GF-D8 (cell line): ENCODE results near the gene UNC80.
"Not testable (repeated sequence)": the region's sequence is repeated elsewhere in the genome, so short reads cannot be mapped to it uniquely, and the experiment has no call there.

Experiments
- DNase-seq: peaks from one replicate; lab custom pipeline; 2025; lab: John Stamatoyannopoulos, UW

The UNC80 gene

GRCh38 chr2:209771474-209772289 lies at the start of gene UNC80:
Gene UNC80, plus strand, starts transcription at chr2:209771832. Its CDS starts 241 bp downstream, at chr2:209772073.
- no peak for DNase-seq

GRCh38 chr2:209726311-209726710 lies 45.3 kb upstream of the UNC80 start:
- no peak for DNase-seq

- no peak for DNase-seq
Measured at GRCh38 chr2:209727077-209727476, 44.6 kb upstream of the UNC80 start.

- no peak for DNase-seq
Measured at GRCh38 chr2:209734805-209735204, 36.8 kb upstream of the UNC80 start.

DNA sequence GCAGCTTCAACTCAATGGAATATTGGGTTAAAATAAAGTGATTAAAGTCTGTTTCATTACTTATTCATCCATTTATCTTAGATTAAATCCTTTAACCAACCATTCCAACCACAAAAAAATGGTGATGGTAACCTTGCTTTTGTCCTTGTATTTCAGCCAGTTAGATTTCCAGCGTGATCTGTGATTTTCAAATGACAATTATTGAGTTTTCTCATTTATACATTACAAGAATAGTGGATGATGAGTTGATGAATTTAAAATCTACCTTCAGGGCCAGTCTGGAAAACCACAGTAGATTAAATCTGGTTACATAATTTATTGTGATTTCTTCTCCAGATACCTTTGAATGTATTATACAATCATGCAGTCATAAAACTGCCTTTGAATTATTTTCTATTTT lies 29.7 kb upstream of the UNC80 start:
- DNase-seq = no peak

GRCh38 chr2:209753020-209753419 lies 18.6 kb upstream of the UNC80 start:
- no peak for DNase-seq

GRCh38 chr2:209757163-209757562 lies 14.5 kb upstream of the UNC80 start:
- DNase-seq = no peak

- no peak for DNase-seq
Measured at GRCh38 chr2:209761566-209761965, 10.1 kb upstream of the UNC80 start.

GRCh38 chr2:209762563-209762962 lies 9.1 kb upstream of the UNC80 start:
- no peak for DNase-seq

- no peak for DNase-seq
Measured at GRCh38 chr2:209763106-209763505, 8.5 kb upstream of the UNC80 start.

DNA sequence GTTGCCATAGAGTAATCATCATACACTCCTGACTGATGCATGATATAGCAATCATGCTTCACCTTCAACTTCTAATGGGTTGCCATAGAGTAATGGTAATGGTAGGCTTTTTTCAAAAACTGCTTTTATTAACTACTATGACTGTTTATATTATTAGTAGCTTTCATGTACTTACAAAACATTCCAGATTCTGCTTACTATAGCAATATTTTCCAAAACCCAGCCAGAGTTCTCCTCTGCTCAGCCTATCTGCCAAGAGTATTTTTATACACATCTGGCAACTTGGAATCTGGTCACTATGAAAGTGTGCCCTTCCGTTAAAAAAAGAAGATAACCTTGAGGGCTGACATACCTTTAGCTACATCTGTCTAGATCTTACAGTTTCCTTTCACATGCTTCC lies 5.0 kb upstream of the UNC80 start:
- no peak for DNase-seq

DNA sequence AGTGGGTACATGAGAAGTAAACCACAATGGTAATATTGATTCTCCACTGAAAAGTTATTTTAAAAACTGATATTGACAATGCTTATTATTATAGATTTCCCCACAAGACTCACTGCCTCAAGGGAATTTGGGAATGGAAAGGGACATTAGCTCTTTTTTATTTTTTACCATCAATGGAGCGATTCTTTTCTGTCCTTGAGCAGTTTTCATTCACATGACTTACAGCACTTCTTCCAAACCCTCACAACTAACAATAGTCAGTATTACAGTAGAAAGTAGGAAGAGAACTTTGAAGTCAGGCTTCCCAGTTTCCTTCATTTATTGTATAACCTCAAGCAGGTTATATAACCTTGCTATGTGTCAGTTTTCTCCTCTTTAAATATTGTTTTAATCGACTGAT lies 4.3 kb upstream of the UNC80 start:
- DNase-seq = no peak

DNA sequence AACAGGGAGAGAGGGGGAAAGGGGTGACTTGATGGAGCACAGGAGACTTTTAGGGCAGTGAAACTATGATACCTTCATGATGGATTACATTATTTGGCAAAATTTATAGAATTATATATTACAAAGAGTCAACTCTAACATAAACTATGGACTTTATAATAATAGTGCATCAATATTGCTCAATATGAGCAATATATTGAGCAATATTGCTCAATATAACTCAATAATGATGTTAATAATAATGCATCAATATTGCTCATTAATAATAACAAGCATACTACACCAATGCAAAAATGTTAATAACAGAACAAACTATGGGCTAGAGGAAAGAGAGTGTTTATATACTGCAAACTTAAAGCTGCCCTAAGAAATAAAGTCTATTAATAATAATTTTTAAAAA lies 3.1 kb upstream of the UNC80 start:
- DNase-seq = no peak

- DNase-seq = no peak
Measured at GRCh38 chr2:209772290-209772685, 656 bp downstream of the UNC80 start.

- no peak for DNase-seq
Measured at GRCh38 chr2:209773377-209773776, 1.7 kb downstream of the UNC80 start.

- DNase-seq = no peak
Measured at GRCh38 chr2:209787416-209787815, 15.8 kb downstream of the UNC80 start.

DNA sequence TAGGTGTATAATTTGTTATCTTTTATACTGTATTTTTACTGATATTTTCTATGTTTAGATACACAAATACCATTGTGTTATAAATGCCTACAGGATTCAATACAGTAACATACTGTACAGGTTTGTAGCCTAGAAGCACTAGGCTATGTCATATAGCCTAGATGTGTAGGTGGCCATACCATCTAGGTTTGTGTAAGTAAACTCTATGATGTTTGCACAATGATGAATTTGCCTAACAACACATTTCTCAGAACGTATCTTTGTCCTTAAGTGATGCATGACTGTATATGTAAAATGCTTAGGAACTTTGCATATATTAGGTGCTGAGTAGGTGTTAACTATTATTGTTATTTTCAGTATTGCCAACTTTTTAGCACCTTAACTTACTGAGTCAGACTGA lies 17.3 kb downstream of the UNC80 start:
- DNase-seq = no peak

DNA sequence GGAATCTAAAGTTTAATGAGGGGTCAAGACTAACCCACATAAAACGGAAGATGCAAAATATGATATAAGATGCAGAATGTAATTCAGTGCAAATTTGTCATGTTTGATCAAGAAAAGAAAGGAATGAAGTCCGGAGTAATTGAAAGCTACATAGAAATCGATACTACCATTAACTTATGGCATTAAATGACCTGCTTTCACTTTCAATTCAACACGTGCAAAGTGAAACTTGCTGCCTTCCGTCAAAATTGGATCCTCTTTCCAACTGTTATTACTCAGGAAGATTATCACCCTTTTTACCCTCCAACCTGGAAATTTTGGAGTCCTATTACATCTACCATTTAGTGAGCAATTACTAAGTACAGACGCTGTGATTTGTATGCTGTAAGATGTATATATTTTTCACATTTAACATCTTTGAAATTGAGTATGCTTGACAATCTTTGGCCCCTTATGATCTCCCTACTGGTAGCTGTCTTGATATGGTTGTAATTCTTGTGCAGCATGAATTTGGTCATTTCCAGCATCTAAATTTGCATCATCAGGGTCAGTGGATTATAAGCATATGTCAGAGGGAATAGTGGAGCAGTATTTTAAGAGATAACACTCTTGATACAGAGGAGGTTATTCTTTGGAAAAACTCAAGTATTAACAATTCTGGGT lies 18.6 kb downstream of the UNC80 start:
- DNase-seq = no peak

- no peak for DNase-seq
Measured at GRCh38 chr2:209791151-209791550, 19.5 kb downstream of the UNC80 start.

DNA sequence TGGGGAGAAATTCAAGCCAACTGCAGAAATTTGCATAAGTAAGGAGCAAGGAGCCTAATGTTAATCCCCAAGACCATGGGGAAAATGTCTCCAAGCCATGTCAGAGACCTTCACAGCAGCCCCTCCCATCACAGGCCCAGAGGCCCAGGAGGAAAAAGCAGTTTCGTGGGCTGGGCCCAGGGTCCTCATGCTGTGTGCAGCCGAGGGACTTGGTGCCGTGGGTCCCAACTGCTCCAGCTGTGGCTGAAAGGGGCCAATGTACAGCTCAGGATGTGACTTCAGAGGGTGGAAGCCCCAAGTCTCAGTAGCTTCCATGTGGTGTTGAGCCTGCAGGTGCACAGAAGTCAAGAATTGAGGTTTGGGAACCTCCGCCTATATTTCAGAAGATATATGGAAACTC lies 23.8 kb downstream of the UNC80 start:
- DNase-seq = not testable (repeated sequence)

DNA sequence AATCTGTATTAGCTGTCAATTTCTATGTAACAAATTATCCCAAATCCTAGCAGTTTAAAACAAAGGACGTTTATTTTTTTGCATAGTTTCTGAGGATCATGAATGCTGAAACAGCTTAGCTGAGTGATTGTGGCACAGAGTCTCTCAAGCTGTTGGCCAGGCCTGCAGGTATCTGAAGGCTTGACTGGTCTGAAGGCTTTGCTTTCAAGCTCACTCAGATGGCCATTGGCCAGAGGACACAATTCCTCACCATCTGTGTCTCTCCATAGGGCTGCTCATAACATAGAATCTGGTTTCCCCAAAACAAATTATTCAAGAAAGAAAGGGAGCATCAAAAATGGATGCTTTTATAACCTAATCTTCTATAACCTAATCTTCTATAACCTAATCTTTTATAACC lies 33.7 kb downstream of the UNC80 start:
- no peak for DNase-seq

GRCh38 chr2:209806318-209806717 lies 34.7 kb downstream of the UNC80 start:
- no peak for DNase-seq

DNA sequence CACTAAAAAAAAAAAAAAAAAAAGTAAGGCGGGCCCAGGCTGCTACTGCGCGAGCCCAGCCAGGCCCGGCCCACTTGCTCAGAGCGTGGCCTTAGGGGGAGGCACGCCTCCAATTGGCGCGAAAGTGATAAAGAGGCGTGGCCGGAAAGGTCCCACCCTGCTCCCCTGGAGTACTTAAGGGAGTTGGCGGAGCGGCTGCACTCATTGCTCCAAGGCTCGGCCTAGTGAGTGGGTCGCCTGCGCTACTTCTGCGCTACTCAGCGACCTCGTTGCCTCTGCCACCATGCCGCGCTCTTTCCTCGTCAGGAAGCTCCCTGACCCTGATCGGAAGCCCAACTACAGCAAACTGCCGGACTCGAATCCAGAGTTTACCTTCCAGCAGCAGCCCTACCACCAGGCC lies 36.9 kb downstream of the UNC80 start:
- no peak for DNase-seq

DNA sequence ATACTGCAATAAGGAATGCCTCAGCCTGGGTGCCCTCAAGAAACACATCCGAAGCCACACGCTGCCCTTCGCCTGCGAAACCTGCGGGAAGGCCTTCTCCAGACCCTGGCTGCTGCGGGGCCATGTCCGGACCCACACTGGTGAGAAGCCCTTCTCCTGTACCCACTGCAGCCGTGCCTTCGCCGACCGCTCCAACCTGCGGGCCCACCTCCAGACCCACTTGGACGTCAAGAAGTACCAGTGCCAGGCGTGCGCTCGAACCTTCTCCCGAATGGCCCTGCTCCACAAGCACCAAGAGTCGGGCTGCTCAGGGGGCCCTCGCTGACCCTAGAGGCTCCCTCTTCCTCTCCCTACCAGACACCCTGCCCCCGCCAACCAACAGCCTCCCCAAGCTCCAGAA lies 37.6 kb downstream of the UNC80 start:
- no peak for DNase-seq
